Right lobe of liver (tissue), 4 donors: ENCODE measurements around the gene CD99.

ENCODE experiments used
- POLR2A ChIP-seq: fragments of 450-650 bp; IDR thresholded peaks from one replicate; pipeline ENCODE4 v1.6.1; 2017; ENCODE audit warnings: antibody characterized with exemption, mild to moderate bottlenecking
- TF ChIP-seq, protein P1 (sequence below), 4 donors: fragments of 200-600 bp in 3 of 4; fragments of 450-650 bp in 1 of 4; IDR thresholded peaks; one replicate each; pipeline versions ENCODE4 v1.5.1 to v1.8.0; 2016 to 2022; ENCODE audit warnings: antibody characterized with exemption in 4 of 4, mild to moderate bottlenecking in 2 of 4
- donor health status: DM: no; HTN: no; CAD: no.
- donor health status: DM: no; HTN: no; CAD: no.
- donor health status: DM: no; HTN: yes; CAD: no.

DNA sequence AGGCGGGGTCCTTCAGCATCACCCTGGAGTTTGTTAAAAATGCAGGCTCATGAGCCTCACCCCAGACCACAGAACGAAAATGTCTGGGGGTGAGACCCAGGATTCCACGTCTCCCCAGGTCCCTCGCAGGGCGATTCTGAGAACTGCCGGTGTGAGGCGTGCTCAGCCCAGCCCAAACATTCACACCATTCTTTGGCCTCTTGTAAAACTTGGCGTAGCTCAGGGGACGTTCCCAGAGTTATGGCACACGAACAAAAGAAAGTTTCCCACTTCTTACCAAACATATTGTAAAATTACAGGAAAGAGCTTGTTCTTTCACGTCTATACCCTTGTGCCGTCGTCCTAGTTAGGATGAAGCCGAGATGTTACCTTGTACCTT, 12.9 kb downstream of the CD99 start:
- no peak for TF ChIP-seq POLR2A
- TF ChIP-seq, protein P1, sequence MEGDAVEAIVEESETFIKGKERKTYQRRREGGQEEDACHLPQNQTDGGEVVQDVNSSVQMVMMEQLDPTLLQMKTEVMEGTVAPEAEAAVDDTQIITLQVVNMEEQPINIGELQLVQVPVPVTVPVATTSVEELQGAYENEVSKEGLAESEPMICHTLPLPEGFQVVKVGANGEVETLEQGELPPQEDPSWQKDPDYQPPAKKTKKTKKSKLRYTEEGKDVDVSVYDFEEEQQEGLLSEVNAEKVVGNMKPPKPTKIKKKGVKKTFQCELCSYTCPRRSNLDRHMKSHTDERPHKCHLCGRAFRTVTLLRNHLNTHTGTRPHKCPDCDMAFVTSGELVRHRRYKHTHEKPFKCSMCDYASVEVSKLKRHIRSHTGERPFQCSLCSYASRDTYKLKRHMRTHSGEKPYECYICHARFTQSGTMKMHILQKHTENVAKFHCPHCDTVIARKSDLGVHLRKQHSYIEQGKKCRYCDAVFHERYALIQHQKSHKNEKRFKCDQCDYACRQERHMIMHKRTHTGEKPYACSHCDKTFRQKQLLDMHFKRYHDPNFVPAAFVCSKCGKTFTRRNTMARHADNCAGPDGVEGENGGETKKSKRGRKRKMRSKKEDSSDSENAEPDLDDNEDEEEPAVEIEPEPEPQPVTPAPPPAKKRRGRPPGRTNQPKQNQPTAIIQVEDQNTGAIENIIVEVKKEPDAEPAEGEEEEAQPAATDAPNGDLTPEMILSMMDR (IDR thresholded peaks at IDR 0.05), result no peak
